Adrenal gland (tissue), 5 donors: ENCODE measurements around the gene SOBP.

Experiments used
- POLR2A ChIP-seq, 2 donors: fragments of 450-650 bp; IDR thresholded peaks; one replicate each; pipeline ENCODE4 v1.6.1; 2017; ENCODE audit warnings: antibody characterized with exemption in 2 of 2, mild to moderate bottlenecking in 2 of 2, moderate library complexity in 1 of 2
- TF ChIP-seq, protein P1 (sequence below), 6 experiments: fragments of 450-650 bp in 4 of 6; fragments of 200-600 bp in 2 of 6; sonication (generic) in 1 of 6; IDR thresholded peaks; 1 replicate in 5 of 6; 2 replicates in 1 of 6; pipeline versions ENCODE4 v1.5.1 to v1.8.0; 2016 to 2021; ENCODE audit warnings: antibody characterized with exemption in 6 of 6, mild to moderate bottlenecking in 2 of 6, moderate library complexity in 1 of 6
- donor health status: DM: no; HTN: no; CAD: no.

DNA sequence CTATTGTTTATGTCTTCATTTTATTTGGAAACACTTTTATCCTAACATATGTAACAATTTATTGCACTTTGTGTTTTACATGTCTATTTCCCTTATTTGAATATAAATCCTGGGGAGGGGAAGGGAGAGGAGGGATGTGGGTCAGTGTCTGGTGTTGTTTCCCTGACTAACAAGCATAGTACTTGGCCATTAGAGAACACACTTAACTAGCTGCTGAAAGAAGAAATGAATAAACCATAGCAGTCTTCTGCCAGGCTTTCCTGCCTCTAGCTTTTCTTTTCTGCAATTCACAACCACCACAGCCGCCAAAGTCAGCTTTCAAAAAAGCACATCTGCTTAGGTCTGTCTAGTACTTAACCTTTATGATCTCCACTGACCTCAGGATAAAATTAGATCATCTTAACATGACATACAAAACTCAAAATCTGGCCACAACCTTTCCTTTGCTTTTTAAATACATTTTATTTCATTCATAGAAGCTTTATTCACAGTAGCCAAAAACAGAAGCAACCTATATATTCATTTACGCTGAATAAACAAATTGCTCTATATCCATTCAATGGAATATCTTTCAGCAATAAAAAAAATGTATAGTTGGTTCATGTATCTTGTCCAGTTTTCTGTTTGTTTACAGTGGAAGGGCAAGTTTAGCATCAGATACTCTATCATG is 46.8 kb upstream of the SOBP start:
- TF ChIP-seq, protein P1, sequence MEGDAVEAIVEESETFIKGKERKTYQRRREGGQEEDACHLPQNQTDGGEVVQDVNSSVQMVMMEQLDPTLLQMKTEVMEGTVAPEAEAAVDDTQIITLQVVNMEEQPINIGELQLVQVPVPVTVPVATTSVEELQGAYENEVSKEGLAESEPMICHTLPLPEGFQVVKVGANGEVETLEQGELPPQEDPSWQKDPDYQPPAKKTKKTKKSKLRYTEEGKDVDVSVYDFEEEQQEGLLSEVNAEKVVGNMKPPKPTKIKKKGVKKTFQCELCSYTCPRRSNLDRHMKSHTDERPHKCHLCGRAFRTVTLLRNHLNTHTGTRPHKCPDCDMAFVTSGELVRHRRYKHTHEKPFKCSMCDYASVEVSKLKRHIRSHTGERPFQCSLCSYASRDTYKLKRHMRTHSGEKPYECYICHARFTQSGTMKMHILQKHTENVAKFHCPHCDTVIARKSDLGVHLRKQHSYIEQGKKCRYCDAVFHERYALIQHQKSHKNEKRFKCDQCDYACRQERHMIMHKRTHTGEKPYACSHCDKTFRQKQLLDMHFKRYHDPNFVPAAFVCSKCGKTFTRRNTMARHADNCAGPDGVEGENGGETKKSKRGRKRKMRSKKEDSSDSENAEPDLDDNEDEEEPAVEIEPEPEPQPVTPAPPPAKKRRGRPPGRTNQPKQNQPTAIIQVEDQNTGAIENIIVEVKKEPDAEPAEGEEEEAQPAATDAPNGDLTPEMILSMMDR (IDR thresholded peaks at IDR 0.05), result no peak
- no peak for TF ChIP-seq POLR2A (IDR thresholded peaks at IDR 0.05)
